GM23248 (cell line): Measurements from ENCODE around the gene PSMG2. TPM values are rescaled to one million over a fixed set of nuclear protein-coding genes. Genes with fewer than 3 reads are reported as not detected.

Experiments used
- DNase-seq: peaks from one replicate; pipeline ENCODE4 v3.0.0-alpha.2; 2015
- H2AFZ ChIP-seq: fragments of 200-600 bp; sonication (generic); 2 replicates; pipeline ENCODE4 v1.6.1; 2016; ENCODE audit warnings: antibody characterized with exemption
- H3F3A ChIP-seq: fragments of 200-600 bp; sonication (generic); 2 replicates; pipeline ENCODE4 v1.6.1; 2016; ENCODE audit warnings: mild to moderate bottlenecking, antibody characterized with exemption, mixed run types; ENCODE audit not compliant: insufficient read depth
- H3K27ac ChIP-seq: fragments of 200-600 bp; sonication (generic); 2 replicates; pipeline ENCODE4 v1.5.1; 2016; ENCODE audit warnings: mild to moderate bottlenecking
- H3K27me3 ChIP-seq: fragments of 200-600 bp; sonication (generic); replicated peaks from 2 replicates; pipeline ENCODE4 v1.6.1; 2016; ENCODE audit warnings: mild to moderate bottlenecking; ENCODE audit not compliant: insufficient read depth
- H3K36me3 ChIP-seq: fragments of 200-600 bp; sonication (generic); 2 replicates; pipeline ENCODE4 v1.6.1; 2016; ENCODE audit warnings: low read depth, mild to moderate bottlenecking
- H3K4me1 ChIP-seq: fragments of 200-600 bp; sonication (generic); 2 replicates; pipeline ENCODE4 v1.6.1; 2016; ENCODE audit warnings: mild to moderate bottlenecking; ENCODE audit not compliant: insufficient read depth
- H3K4me2 ChIP-seq: fragments of 200-600 bp; sonication (generic); one replicate; pipeline ENCODE4 v1.6.1; 2016; ENCODE audit warnings: mild to moderate bottlenecking; ENCODE audit not compliant: unreplicated experiment
- H3K4me3 ChIP-seq: fragments of 200-600 bp; sonication (generic); 2 replicates; pipeline ENCODE4 v1.5.1; 2016; ENCODE audit warnings: mild to moderate bottlenecking
- H3K79me2 ChIP-seq: fragments of 200-600 bp; sonication (generic); 2 replicates; pipeline ENCODE4 v1.6.1; 2016; ENCODE audit warnings: mild to moderate bottlenecking; ENCODE audit not compliant: insufficient read depth
- H3K9ac ChIP-seq: fragments of 200-600 bp; sonication (generic); 2 replicates; pipeline ENCODE4 v1.6.1; 2016; ENCODE audit warnings: mild to moderate bottlenecking
- H3K9me2 ChIP-seq: fragments of 200-600 bp; sonication (generic); 2 replicates; pipeline ENCODE4 v1.6.1; 2016; ENCODE audit warnings: mixed run types, mild to moderate bottlenecking, moderate library complexity; ENCODE audit not compliant: insufficient read depth
- H3K9me3 ChIP-seq: fragments of 200-600 bp; sonication (generic); one replicate; pipeline ENCODE4 v1.6.1; 2017; ENCODE audit warnings: low read depth
- H4K20me1 ChIP-seq: fragments of 200-600 bp; sonication (generic); 2 replicates; pipeline ENCODE4 v1.6.0; 2016; ENCODE audit not compliant: insufficient read depth
- EZH2 ChIP-seq: fragments of 200-600 bp; sonication (generic); IDR thresholded peaks from 2 replicates; pipeline ENCODE4 v1.6.1; 2018; ENCODE audit warnings: antibody characterized with exemption, mild to moderate bottlenecking; ENCODE audit not compliant: insufficient read depth, poor library complexity, severe bottlenecking
- EZH2phosphoT487 ChIP-seq: fragments of 200-600 bp; sonication (generic); IDR thresholded peaks from 2 replicates; pipeline ENCODE4 v1.6.1; 2018; ENCODE audit warnings: antibody characterized with exemption, moderate library complexity, mild to moderate bottlenecking, low read depth; ENCODE audit not compliant: insufficient read depth
- WGBS, 2 experiments: methylation state at CpG; one replicate each; pipeline ENCODE4 v1.1.6; 2015 to 2017; ENCODE audit warnings: low lambda C conversion rate in 2 of 2, low coverage in 1 of 2; ENCODE audit errors: missing lambda C conversion rate in 2 of 2; 5-methylcytosine and 5-hydroxymethylcytosine counted together
- in situ Hi-C: fragments of 300-500 bp; cut with MboI; formaldehyde crosslinking; loops from 2 replicates; pipeline ENCODE4 v1.15.0; 2020
- polyA plus RNA-seq: library from polyadenylated mRNA; unstranded; fragments of >200 nt; fragmentation: Nextera tagmentation; extraction: Ambion mirVana; gene quantifications from 2 replicates; pipeline ENCODE4 v1.2.1, GENCODE V29; 2016
- total RNA-seq: library from RNA; depleted of rRNA; stranded (reverse); fragments of >200 nt; shearing (Covaris generic); gene quantifications from 2 replicates; pipeline ENCODE4 v1.2.3, GENCODE V29; 2014

Gene PSMG2
- total and polyA plus RNA-seq, 2 experiments from 2014 or later = 63.4 to 125 TPM

DNA sequence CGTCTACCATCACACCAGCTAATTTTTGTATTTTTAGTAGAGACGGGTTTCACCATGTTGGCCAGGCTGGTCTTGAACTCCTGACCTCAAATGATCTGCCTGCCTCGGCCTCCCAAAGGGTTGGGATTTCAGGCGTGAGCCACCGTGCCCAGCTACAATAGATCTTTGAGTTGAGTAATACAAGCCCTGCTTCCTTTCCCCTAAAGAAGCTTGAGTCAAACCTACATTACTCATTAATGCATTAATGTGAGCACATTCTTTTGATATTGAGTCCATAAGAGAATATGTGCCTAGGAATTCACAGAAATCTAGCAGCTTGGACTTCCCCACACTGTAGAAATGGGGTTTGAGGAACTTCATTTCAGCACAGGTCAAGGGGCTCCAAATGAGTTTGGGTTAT, 39.6 kb downstream of the PSMG2 start:
- Histone ChIP-seq H2AFZ (no peak overlapping the region), H3K9me2 (no peaks in the 10 kb centered on the region), H3K4me3 (0 out of 2 replicates have a peak overlapping the region, but pooled peaks have one; percentile 21), H3K36me3 (no peaks in the 10 kb centered on the region), H3F3A (peaks cover 48% of the 10 kb centered on the region), H3K9ac (no peak overlapping the region), H3K4me2 (peak overlapping the region; percentile 48), H3K27ac (peak overlapping the region; percentile 71), H4K20me1 (no peaks in the 10 kb centered on the region), H3K27me3 (no peaks in the 10 kb centered on the region), H3K9me3 (no peaks in the 10 kb centered on the region), H3K4me1 (peaks cover 37% of the 10 kb centered on the region), H3K79me2 (no peaks in the 10 kb centered on the region)
- peak; percentile 91 for DNase-seq
- in situ Hi-C loops = loop anchor here (25.0 kb wide), 2 partner anchors 420 to 895 kb away; no protein-coding TSS in a partner anchor
- WGBS, 2 experiments = 6 to 11% methylated on average over 5 of the region's 5 CpGs
- TF ChIP-seq EZH2phosphoT487 (no peak), EZH2 (no peak)

DNA sequence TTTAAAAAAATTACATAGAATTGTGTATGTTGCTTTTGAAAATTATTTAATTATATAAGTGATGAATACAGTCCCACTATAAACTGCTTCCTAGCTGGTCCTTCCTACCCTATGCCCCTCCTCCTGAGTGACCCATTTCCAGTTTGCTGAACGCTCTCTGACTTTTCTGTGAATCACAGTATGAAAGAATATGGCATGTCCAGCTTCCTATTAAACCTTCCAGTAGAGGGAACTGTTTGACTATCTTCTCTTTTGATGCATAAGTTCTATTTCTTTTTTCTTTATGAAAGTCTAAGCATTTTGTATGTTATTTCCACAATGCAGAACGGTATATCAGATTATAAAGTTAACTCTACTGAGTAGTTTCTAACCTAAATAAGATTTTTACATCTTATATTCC, 41.3 kb downstream of the PSMG2 start:
- 1 to 2% methylated on average over 2 of the region's 2 CpGs for WGBS, 2 experiments

DNA sequence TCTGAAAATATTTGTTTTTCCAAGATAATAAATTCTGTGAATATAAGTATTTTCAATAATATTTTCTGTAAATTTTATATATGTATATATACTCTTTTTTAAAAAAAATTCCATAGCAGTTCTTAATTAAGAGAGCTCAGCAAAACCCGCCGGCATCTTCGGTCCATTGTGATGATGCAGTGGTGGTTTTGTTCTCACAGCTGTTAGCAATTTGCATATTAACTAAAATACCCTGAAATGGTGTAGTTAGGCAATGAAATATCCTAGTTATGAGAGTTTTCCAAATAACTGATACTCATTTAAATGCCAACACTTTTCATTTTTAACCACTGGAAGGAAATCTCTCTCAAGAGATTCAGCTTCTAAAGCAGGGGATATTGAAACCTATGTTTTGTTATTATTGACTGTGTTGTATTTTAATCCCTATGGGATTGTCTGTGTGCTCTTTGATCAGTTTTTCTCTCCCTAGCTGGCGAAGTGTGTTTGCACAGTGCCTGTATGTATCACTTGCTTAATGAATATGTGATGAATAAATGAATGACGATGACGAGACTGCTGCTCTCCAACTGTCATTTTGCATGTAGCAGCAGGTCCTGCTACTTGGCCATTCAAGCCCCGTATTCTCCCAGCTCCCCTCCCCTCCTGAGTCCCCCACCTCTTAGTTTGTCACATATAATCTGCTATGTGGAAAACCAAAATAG, 42.4 kb downstream of the PSMG2 start:
- Histone ChIP-seq H3K36me3 (no peaks in the 10 kb centered on the region), H2AFZ (peak overlapping the region; percentile 54), H3K27ac (peak overlapping the region; percentile 11; the same call in 1 of the 2 replicates), H4K20me1 (no peaks in the 10 kb centered on the region), H3K79me2 (no peaks in the 10 kb centered on the region), H3K9me3 (no peaks in the 10 kb centered on the region), H3K9ac (no peak overlapping the region), H3K9me2 (no peaks in the 10 kb centered on the region), H3K4me1 (peaks cover 45% of the 10 kb centered on the region), H3K4me2 (peak overlapping the region; percentile 55), H3K27me3 (no peaks in the 10 kb centered on the region), H3K4me3 (peak overlapping the region; percentile 12; the same call in 1 of the 2 replicates), H3F3A (peaks cover 41% of the 10 kb centered on the region)
- peak; percentile 76 for DNase-seq
- 9 to 17% methylated on average over 7 of the region's 7 CpGs for WGBS, 2 experiments
- TF ChIP-seq EZH2phosphoT487 = peak; percentile 83; the same call in 1 of the 2 replicates
- no peak for TF ChIP-seq EZH2
- in situ Hi-C loops = loop anchor here (5.0 to 25.0 kb wide), 3 partner anchors 147 to 892 kb away; no protein-coding TSS in a partner anchor

More for the DNA sequence above, 41.3 kb downstream of the PSMG2 start:
- Histone ChIP-seq H3K4me3 (no peak overlapping the region), H4K20me1 (no peaks in the 10 kb centered on the region), H3F3A (peaks cover 48% of the 10 kb centered on the region), H3K27ac (no peak overlapping the region), H3K4me1 (peaks cover 44% of the 10 kb centered on the region), H2AFZ (no peak overlapping the region), H3K27me3 (no peaks in the 10 kb centered on the region), H3K79me2 (no peaks in the 10 kb centered on the region), H3K36me3 (no peaks in the 10 kb centered on the region), H3K9me2 (no peaks in the 10 kb centered on the region), H3K9me3 (no peaks in the 10 kb centered on the region), H3K9ac (no peak overlapping the region), H3K4me2 (no peak overlapping the region)
- in situ Hi-C loops = loop anchor here (25.0 kb wide), 2 partner anchors 418 to 893 kb away; no protein-coding TSS in a partner anchor
- DNase-seq = peak; percentile 88
- no peak for TF ChIP-seq EZH2
- TF ChIP-seq EZH2phosphoT487 = no peak

DNA sequence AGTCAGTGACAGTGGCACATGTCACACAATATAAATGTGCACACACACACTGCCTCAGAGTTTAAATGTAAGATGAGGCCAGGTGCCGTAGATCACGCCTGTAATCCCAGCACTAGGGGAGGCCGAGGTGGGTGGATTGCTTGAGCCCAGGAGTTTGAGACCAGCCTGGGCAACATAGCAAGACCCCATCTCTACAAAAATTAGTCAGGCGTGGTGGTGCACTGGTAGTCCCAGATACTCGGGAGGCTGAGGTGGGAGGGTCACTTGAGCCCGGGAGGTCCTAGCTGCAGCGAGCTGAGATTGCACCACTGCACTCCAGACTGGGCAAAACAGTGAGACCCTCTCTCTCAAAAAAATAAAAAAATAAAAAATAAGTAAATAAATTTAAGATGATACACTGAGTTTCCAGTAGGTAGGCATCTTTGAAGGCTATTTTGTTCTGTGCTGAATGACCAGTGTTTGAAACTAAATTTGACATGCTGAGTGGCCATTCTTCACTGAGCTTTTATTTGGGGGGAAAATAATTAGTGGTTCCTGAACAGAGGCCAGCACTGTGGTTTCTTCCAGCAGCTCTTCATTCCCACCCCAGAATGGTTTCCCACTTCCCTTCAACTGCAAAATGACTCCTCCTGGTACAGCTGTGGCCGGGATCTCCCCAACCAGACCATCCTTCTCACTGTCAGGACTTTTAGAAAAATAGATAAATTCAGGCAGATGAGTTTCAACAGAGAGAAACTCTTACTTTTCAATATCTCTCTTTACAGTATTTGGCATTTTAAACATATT, 44.9 kb downstream of the PSMG2 start:
- H3F3A ChIP-seq = peaks cover 16% of the 10 kb centered on the region
- TF ChIP-seq EZH2 (no peak), EZH2phosphoT487 (no peak)
- H3K9ac ChIP-seq = no peak overlapping the region
- H3K27ac ChIP-seq = no peak overlapping the region
- no peaks in the 10 kb centered on the region for H3K36me3 ChIP-seq
- no peaks in the 10 kb centered on the region for H3K9me3 ChIP-seq
- peaks cover 31% of the 10 kb centered on the region for H3K4me1 ChIP-seq
- no peak for DNase-seq
- no peak overlapping the region for H3K4me3 ChIP-seq
- no peak overlapping the region for H2AFZ ChIP-seq
- in situ Hi-C loops = loop anchor here (5.0 to 25.0 kb wide), 3 partner anchors 145 to 890 kb away; no protein-coding TSS in a partner anchor
- WGBS, 2 experiments = 81 to 86% methylated on average over 8 of the region's 8 CpGs
- H3K4me2 ChIP-seq = no peak overlapping the region
- no peaks in the 10 kb centered on the region for H3K27me3 ChIP-seq
- no peaks in the 10 kb centered on the region for H4K20me1 ChIP-seq
- no peaks in the 10 kb centered on the region for H3K9me2 ChIP-seq
- no peaks in the 10 kb centered on the region for H3K79me2 ChIP-seq
